ENCODE data around the gene MLIP.
"Not testable (repeated sequence)": the region's sequence is repeated elsewhere in the genome, so short reads cannot be mapped to it uniquely, and the experiment has no call there.

Gene MLIP, protein sequence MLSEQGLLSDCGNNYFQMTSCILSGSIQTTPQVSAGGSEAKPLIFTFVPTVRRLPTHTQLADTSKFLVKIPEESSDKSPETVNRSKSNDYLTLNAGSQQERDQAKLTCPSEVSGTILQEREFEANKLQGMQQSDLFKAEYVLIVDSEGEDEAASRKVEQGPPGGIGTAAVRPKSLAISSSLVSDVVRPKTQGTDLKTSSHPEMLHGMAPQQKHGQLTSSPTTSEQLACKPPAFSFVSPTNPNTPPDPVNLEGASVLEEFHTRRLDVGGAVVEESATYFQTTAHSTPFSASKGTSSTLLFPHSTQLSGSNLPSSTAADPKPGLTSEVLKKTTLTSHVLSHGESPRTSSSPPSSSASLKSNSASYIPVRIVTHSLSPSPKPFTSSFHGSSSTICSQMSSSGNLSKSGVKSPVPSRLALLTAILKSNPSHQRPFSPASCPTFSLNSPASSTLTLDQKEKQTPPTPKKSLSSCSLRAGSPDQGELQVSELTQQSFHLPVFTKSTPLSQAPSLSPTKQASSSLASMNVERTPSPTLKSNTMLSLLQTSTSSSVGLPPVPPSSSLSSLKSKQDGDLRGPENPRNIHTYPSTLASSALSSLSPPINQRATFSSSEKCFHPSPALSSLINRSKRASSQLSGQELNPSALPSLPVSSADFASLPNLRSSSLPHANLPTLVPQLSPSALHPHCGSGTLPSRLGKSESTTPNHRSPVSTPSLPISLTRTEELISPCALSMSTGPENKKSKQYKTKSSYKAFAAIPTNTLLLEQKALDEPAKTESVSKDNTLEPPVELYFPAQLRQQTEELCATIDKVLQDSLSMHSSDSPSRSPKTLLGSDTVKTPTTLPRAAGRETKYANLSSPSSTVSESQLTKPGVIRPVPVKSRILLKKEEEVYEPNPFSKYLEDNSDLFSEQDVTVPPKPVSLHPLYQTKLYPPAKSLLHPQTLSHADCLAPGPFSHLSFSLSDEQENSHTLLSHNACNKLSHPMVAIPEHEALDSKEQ

DNA sequence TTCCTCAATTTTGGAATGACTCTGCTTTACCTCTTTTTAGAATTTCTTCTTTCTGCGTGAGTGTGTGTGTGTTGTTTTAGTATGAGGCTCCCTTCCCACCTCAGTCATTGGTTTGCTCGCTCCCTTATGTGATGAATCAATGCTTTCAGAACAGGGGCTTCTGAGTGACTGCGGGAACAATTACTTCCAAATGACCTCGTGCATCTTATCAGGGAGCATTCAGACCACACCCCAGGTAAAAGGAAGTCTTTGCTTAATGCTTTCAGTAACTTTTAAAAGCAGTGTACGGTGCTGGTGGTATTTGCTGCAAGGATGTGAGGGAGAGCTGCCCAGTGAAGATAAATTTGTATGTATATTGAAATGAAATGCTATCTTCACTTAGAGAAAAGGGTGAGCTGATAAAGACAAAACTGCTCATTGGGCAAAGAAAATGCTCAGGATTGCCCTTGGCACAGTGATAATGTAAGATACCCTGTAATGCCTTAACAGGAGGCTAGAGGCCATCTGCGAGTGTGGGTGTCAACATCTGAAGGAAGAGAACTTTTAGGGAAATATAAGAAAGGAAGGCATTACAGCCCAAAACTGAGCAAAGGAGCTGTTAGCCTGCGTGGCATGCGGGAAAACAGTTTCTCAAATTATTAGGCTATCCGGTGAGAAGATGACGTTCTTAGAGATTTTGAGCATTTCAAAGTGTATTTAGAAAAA is at the start of gene MLIP:
MLIP (plus strand) TSS at position 103 of the 705 bp plus-strand sequence; CDS start at position 140, 37 bp downstream.
- no peak for DNase-seq (ENCODE audit: low read depth)

DNA sequence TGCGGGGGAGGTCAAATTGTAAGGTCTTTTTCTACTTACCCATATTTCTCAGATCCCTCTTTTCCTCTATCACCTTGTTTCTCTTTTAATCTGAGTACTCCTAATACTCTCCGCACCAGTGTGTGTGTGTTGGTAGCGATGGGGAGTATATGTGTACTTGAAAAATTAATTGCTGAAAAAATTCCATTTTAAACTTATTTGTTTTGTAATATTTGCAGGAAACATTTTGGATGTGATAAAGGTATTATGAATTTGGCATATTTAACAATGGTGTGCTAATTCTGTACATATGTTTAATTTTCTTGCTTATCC is 48.1 kb upstream of the MLIP start:
- no peak for DNase-seq (ENCODE audit: low read depth)

DNA sequence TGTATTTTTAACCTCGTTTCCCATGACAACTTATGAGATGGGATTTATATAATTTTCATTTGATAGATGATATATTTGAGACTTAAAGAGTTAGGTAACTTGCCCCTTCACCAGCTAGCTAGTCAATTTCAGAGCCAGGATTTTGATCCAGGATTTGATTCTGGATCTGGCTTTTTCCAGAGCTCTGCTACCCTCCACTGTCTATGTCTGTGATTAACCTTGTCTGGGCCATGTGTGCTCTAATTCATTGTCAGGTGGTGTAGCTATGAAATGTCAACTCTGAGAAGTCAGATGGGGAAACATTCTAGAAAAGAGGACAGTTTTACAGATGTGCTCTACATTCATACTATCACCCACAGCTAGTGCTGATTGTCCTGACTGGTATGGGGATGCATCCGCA is 42.5 kb upstream of the MLIP start:
- DNase-seq (ENCODE audit: low read depth), result no peak

DNA sequence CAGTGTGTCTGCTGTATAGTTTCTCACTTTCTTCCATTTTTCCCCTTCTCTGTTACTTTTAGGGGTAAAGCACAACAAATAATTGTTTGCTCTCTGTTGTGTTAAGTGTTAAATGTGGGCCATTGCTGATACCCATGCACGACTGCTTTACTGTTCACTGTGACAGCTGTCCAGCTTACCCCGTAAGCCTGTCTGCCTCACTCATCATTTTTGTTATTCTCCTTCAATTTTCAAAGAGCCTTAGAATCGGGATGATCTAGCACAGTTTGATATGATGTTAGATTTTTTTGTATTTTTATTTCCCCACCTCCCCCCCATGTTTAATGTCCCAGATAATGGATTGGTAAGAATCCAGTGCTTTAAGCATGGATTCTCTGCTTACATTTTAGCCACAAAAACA is 41.2 kb upstream of the MLIP start:
- no peak for DNase-seq (ENCODE audit: low read depth)

DNA sequence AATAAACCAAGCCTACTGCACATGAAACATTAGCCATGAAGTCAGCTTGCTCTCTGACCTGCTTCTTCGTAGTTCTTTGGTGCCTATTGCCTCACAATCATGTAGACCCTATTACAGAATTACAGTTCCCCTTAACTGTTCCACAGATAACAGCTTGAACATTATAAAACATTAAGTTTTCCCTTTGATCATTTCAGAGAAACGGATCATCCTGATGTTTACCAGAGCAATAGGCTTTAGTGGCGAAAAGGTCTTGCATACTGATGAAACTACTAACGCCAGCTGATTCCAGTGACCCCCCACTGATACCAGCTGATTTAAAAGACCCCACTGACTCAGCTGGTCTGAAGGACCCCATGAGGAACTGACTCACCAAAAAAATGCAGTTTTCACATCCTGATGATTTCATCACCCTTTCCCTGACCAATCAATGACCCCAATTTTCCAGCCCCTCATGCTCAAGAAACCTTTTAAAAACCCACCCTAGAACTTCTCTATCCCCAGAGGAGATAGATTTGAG is 39.4 kb upstream of the MLIP start:
- no peak for DNase-seq (ENCODE audit: low read depth)

DNA sequence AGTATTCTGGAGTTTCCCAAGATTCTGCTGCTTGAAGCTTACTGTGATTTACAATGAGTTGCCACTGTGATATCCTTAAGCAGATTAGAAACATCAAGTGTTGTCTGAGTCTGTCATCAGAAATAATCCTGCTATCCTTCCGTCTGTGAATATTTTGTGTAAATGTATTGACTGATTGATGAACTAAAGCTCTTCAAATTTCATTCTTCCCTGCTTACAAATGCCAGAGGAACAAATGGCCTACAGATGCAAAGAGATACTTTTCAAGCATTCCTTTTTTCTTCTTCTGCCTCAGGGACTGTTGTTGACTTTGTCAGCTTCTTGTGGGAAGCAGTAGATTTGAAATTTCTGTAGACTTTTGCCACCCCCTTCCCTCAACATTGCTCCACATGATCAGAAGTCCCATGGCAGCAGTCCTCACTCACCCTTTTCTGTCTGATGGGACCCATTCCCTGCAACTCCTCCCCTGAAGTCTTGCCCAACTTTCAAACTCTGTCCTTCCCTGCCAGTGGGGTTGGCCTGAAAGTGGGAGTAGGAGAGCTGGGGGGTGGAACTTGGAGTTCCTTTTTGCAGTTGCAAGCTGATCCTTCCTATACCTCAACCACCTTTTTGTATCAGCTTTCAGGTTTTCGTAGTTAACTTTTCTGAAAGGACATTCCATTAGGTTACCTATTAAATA is 38.5 kb upstream of the MLIP start:
- no peak for DNase-seq (ENCODE audit: low read depth)

DNA sequence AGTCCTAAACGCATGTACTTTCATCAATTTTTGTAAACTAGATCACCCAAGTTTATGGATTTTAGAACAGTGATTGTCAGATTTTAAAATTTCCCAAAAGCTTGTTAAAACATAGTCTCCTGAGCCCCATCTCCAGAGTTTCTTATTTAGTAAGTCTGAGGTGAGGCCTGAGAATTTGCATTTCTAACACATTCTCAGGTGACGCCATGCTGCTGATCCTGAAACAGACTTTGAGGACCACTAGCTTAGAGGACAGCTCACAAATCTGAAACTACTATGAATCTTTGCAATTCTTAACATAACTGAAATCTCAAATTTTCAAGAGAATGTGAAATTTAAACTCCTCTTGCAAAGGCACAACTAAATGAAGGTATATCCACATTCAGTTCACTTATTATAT is 37.8 kb upstream of the MLIP start:
- DNase-seq (ENCODE audit: low read depth), result no peak

DNA sequence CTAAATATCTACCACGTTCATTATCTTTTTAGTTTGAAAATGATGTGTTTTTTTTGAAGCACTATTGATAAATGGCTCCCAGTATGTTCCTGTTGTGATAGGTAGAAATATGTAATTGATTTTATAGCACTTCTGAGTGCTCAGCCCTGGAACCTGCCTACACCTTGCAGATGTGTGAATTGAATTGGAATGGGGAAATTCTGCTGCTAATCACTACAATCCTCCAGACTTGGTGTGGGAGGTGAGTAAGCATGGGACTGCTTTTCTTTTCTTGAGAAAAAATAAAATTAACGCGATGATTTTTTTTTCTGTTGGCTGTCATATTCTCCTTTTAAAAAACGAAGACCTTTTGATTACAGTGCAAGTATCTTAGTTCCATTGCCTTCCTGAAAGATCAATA is 37.1 kb upstream of the MLIP start:
- DNase-seq (ENCODE audit: low read depth), result no peak

DNA sequence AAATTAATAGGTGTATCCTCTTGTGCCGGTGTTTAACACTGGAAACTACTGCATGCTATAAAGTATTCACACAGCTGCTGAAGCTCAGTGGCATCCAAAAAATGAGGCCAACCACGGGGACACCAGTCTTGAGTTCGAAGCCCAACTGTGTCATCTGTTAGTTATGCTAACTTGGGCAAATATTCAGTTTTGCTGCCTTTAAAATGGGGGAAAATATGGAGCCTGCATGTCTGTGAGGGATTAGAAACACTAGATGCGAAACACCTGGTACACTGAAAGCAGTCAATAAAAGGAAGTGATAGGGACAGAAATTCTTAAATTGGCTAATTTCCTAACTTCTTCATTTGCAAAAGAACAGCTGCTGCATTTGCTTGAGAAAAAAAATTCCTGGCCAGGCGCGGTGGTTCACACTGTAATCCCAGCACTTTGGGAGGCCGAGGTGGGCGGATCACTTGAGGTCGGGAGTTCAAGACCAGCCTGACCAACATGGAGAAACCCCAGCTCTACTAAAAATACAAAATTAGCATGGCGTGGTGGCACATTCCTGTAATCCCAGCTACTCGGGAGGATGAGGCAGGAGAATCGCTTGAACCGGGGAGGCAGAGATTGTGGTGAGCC is 36.6 kb upstream of the MLIP start:
- DNase-seq (ENCODE audit: low read depth), result no peak

DNA sequence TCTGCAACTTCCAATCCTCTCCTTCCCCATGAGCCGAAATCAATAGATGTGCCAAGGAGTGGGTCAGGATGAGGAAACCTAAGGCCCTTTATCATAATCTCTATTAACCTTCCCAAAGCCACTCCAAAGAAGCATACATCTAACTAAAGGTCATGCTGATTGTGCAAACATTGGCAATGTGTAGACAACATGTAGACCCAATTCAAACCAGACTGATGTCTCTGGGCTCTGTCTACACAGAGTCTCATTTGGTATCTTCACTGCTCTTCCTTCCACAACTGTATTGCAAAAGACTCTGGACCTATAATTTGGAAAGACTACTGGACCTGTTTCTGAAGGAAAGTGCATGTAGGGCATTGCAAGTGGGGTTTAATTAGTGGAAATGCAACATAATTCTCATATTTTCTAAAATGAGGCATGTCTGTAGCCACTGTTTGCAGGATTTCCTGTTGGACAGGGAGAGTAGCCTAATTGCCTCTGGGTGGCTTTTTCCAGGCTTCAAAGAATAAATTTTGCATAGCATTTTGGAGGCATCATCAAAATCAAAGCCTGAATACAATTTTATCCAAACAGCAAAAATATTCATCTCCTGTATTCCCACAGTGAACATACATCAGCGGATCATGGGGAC is 35.0 kb upstream of the MLIP start:
- DNase-seq (ENCODE audit: low read depth), result no peak

DNA sequence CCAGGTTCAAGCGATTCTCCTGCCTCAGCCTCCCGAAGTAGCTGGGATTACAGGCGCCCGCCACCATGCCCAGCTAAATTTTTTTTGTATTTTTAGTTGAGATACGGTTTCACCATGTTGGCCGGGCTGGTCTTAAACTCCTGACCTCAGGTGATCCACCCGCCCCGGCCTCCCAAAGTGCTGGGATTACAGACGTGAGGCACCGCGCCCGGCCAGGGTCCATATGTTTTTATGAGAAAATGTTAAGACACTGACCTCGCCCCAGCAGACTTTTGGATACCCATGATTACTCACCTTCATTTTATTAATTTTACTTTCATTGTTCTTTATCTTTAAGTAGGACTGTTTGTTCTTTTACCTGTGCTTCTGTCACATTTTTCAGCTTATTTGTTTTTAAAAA is 29.7 kb upstream of the MLIP start:
- DNase-seq (ENCODE audit: low read depth), result not testable (repeated sequence)

DNA sequence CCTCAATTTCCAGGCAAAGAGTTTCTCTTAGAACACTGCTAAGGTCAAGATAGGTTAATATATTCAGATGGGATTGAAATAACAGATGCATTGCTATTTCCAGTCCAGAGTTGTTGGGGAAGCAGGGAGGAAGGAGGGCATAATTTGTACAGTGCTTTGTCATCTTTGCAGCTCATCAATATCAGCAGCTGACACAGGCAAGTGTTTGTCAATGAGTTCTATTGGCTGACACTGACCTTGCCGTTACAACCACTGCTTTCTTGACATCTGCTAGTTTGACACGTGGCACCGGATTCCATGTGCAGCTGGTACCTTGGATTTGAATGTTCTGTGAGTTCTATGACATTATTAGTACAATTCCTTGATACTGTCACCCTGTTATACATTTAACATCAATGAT is 28.0 kb upstream of the MLIP start:
- DNase-seq (ENCODE audit: low read depth), result no peak

DNA sequence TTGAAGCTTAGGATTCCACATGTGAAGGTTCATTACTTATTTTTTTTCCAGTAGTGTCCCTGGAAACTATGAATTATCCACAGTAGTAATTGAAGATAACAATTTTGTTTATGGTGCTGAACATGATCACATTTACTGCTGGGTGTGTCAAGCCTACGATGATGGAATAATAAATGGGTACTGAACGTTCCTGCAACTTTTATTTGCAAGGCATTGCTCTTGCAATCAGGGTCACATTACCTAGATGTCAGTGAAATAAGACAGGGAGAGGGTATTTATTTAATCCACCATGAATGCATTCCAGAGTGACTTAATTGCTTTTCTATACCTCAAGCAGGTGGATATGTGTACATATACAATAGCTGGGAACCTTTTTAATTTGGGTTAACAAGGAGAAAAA is 27.0 kb upstream of the MLIP start:
- DNase-seq (ENCODE audit: low read depth), result no peak

DNA sequence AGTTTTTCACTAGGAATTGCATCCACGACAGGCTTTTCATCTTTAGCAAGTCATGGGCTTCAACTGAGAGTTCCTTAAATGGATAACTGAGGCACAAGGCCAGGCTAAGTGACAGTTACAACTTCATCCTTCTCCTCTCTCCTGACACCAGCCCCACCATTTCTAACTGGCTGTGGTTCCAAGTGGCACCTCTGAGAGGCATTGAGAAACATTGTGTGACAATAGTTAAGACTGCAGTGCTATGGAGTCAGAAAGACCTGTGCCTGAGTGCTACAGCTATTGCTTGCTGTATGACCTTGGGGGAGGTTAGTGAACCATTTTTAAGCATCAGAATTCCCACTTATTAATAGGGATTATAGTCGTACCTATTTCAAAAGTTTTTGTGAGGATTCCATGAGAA is 26.2 kb upstream of the MLIP start:
- DNase-seq (ENCODE audit: low read depth), result no peak

DNA sequence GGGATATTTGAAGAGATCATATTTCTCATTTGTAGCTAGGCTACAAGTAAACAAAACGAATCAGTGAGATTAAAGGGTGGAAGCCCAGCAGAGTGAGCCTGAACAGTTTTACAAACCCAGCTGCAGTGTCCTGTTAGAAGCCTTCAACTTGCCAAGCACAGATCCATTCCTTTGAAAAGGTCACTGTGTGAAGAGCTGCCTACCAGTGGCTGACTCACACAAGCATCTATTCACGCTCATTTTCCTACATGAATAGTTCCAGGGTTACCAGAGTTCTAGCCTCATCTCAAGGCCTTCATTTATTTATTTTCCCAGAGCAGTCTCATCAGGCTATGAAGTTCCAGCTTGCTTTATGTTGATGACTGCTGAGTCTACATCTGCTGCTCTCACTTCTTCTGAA is 25.7 kb upstream of the MLIP start:
- DNase-seq (ENCODE audit: low read depth), result no peak

DNA sequence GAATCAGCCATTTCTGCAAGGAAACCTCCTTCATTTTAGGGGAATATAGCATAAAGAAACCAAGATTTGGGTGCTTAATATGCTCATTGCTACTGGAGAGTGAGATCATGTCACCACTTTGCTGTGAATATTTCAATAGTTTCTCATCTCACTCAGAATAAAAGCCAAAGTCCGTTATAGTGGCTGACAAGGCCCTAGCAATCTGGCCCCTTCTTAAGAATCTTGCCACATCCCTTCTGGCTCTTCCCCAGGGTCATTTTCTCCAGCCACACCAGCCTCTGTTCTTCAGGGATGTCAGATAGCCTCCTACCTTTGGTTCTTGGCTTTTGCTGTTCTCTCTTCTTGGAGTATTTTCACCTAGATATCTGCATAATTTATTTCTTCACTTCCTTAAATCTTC is 24.8 kb upstream of the MLIP start:
- DNase-seq (ENCODE audit: low read depth), result no peak

DNA sequence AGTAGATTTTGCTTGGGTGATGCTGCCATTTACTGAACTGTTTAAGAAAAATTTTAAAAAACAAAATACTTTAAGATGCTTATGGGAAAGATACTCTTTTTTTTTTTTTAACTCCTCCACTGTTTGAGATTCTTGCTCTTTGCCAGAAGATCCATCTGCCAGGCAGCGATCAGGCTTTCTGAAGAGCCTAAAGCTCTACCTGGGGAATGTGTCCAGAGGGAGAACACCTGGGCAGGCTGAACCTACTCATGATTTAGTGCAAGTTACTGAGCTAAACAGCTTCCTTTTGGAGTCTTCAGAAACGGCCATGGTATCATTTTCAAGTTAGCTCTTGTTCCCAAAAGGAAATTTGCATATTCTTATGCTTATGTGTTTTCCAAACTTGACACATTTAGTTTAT is 23.5 kb upstream of the MLIP start:
- DNase-seq (ENCODE audit: low read depth), result no peak

DNA sequence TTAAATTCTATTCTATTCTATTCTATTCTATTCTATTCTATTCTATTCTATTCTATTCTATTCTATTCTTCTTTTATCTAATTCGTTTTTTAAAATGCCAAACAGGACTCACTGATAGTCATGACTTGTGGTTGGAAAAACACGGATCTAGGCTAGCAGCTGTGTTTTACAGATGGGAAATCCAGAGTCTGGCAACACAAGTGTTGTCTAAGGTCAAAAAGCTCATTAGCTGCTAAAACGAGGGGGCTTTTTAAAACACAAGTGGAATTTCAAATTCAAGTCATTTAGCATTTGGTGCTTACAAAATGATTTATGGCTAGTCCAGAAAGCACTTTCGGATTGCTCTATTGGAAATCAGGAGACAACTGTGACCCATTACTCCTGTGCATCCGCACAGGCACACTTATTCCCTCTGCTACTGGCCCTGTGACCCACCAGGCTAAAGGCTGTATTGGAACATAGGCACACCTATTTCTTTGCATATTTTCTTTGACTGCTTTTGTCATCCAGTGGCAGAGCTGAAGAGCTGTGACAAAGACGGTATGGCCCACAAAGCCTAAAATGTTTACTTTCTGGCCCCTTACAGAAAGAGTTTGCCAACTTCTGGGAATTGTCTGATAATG is 17.8 kb upstream of the MLIP start:
- DNase-seq (ENCODE audit: low read depth), result no peak

DNA sequence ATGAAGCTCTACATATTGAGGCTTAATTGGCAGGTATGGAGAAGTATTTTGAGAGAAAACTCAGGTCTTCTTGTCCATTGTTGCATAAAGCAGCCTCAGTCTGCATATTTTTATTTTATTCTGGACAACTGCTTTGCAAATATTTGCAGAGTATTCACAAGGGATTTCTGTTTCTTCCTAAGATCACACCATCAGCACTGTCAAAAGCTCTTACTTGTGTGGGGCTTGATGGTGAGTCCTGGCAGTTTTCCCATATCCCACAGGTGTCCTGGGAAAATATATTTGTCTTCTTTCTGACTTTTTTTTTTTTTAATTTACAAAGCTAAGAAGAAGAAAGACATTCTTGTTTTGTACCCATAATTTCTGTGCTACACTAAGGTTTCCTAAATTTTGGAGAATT is 16.9 kb upstream of the MLIP start:
- no peak for DNase-seq (ENCODE audit: low read depth)

DNA sequence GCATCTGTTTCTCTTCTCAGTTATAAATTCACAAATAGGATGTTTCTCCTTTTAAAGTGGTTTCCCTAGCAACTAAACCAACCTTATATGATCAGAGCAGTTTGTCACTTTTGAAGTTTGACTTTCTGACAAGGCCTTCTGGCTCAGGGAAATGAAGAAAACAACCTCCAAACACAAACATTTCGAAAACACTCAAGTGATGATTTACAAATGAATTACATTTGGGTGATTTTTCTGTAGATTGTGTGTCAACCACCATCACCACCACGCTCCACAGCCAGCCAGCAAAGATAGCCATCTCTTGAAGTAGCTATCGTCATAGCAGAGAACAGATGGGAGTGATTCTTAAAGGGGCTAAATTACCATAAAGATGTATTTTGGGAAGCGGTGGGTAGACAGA is 16.5 kb upstream of the MLIP start:
- DNase-seq (ENCODE audit: low read depth), result no peak

All from stimulated activated CD8-positive, alpha-beta memory T cell treated with anti-CD3 and anti-CD28 coated beads, Interleukin-15, amount 100 ng/mL, for 24 hours (primary cell).